ENCODE measurements around the gene CSGALNACT2.
"Not testable (repeated sequence)": the region's sequence is repeated elsewhere in the genome, so short reads cannot be mapped to it uniquely, and the experiment has no call there.

The CSGALNACT2 gene

DNA sequence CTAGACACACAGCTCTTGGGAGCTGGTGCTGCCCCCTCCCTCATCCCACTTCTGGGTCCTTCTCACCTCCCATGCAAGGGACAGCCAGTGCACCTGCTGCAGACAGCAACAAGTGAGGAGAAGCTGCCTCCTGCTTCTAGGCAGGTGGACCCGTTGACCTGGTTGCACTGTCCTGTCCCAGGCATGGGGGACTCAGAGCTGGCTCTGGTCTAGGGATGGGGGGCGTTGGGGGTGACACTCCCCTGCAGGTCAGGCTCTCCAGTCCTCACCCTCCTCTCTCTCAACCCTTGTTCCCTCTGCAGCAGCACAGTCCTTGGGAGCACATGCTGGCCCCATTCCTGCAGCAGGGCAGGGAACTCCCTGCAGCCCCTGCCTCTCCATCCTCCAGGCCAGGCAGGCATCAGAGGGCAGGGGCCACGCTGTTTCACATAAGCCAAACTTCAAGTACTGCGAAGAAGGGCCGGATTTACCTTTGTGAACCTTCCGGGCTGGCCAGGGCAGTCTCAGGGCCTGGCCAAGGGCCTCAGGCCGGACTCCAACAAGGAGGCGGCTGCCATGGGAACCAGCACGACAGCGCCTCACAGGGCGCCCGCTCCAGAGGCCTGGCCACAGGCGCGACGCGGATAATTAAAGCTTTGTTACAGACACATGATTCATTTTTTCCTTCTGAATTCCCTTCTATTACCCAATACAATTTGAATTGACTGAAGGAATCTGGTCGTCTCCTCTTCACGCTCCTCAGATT, 80.1 kb downstream of the CSGALNACT2 start:
- DNase-seq = no peak

DNA sequence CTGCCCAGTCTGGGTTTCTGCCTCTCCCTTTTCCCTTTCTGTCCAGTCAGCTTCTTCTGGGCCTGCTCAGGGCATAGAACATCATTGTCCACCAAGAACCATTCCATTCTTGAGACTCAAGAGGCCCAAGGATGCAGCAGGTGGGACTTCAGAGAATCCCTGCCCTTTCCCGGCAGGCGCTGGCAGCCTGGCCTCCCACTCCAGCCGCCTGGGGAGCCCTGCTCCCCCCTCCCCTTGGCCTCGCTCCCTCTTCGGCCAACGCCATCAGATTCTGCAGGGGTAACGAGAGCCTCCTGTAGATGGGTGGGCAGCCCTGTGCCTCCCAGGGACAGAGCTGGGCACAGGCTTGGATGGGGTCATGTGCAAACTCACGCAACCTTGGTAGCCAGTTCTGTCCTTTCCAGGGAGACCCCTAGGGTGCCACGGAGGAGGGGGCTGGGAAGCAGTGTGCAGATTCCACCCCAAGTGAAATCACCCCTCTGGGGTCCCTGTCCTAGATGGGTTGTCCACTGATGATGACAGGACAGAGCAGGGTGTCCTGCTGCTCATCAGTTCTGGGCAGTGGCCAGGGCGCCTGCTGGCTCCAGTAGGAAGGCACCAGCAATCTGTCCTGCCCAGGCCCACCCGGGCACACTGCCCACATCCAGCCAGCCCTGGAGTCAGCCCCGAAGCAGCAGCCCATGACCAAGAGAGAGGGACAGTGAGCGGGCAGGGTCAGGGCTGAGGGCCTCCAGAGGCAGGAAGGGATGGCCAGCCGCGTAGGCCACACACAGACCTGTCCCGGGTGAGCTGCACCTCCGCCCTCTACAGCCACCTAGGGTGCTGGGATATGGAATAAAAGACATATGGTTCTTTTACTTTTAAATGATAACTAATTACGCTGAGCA, 80.9 kb downstream of the CSGALNACT2 start:
- DNase-seq = no peak

GRCh38 chr10:43219848-43220247, 81.6 kb downstream of the CSGALNACT2 start:
- no peak for DNase-seq

DNA sequence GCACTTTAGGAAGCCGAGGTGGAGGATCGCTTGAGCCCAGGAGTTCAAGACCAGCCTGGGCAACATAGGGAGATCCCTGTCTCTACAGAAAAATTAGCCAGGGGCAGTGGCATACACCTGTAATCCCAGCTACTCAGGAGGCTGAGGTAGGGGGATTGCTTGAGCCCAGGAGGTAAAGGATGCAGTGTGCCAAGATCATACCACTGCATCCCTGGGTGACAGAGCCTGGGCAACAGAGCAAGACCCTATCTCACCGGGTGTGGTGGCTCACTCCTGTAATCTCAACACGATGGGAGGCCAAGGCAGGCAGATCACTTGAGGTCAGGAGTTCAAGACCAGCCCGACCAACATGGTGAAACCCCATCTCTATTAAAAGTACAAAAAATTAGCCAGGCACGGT, 82.0 kb downstream of the CSGALNACT2 start:
- not testable (repeated sequence) for DNase-seq

DNA sequence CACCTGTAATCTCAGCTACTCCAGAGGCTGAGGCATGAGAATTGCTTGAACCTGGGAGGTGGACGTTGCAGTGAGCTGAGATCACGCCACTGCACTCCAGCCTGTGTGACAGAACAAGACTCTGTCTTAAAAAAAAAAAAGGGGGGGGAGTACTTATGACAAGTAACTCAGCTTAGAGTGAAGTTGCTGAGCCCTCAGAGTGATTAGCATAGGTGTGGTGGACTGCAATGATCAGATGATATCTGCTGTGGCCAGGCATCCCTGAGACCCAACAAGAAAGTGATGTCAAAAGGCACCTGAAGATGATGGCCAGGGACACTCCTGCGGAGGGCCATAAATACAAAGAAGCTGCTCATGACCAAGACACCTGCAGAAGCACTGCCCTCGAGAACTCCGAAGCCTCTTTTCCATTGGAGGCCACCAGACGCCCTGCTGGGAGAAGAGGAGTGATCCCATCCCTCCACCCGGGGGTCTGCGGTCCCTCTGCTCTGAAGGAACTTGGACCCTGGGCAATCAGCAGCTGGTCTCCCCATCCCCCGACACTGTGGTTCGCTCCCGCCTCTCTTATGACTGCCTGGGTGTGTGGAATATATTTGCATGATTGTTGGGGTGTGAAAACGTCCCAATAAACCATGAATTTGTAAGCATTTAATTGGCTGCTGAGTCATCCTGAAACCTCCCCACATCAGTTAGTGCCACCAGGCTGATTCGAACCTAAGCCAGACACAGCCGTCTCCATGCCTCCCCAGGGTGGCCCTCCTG, 82.6 kb downstream of the CSGALNACT2 start:
- no peak for DNase-seq

DNA sequence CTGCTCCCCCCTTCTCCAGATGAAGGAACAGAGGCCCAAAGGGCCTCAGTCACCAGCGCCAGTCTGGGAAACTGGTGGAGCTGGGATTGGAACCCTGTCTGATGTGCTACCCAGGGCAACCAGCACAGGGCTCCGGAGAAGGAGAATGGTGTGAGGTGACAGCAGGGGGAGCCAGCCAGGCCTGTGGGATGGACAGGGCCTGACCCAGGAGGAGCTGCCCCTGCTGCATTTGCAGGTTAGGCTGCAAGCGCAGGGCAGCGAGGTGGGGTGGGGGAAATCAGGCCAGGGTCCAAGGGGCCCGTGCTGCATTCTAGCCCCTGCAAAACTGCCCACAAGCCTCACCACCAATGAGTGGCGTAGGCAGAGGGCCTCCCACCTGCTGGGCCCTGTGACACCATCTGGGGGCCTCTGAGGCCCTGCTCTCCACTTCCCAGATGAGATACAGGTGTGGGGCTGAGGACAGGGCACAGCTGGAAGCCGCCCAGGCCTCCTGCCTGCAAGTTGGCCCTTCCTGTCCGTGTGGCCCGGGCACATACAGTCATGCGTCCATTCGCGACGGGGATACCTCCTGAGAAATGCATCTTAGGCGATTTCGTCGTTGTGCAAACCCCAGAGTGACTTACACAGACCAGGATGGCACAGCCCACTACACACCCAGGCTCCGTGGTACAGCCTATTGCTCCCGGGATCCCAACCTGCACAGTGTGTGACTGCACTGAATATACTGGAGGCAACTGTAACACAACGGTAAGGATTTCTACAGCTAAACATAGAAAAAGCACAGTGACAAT, 83.4 kb downstream of the CSGALNACT2 start:
- peak; percentile 24 for DNase-seq

- DNase-seq = no peak
Observed at GRCh38 chr10:43222210-43222720, 84.0 kb downstream of the CSGALNACT2 start.

DNA sequence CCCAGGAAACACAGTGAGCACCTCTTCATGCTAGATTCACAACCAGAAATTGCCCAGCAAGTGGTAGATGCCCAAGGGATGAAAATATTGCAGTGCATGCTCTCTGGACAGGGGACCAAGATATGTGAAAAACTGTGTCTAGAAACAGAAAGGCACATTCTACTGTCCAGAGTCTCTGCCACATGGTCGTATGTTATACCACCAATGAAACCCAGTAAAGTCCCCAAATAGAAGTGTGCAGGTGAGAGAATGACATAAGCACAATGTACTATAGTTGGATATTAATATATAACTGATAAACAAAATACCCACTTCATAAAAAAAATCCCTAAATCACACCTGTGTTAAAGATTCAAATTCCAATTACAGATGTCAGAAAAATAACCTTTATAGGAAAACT, 84.8 kb downstream of the CSGALNACT2 start:
- no peak for DNase-seq

GRCh38 chr10:43224321-43224720, 86.1 kb downstream of the CSGALNACT2 start:
- DNase-seq = no peak

GRCh38 chr10:43225004-43225786, 87.0 kb downstream of the CSGALNACT2 start:
- peak; percentile 14 for DNase-seq

- DNase-seq = peak; percentile 61
Observed at GRCh38 chr10:43225787-43226153, 87.5 kb downstream of the CSGALNACT2 start.

GRCh38 chr10:43226441-43226840, 88.2 kb downstream of the CSGALNACT2 start:
- DNase-seq = peak; percentile 19

DNA sequence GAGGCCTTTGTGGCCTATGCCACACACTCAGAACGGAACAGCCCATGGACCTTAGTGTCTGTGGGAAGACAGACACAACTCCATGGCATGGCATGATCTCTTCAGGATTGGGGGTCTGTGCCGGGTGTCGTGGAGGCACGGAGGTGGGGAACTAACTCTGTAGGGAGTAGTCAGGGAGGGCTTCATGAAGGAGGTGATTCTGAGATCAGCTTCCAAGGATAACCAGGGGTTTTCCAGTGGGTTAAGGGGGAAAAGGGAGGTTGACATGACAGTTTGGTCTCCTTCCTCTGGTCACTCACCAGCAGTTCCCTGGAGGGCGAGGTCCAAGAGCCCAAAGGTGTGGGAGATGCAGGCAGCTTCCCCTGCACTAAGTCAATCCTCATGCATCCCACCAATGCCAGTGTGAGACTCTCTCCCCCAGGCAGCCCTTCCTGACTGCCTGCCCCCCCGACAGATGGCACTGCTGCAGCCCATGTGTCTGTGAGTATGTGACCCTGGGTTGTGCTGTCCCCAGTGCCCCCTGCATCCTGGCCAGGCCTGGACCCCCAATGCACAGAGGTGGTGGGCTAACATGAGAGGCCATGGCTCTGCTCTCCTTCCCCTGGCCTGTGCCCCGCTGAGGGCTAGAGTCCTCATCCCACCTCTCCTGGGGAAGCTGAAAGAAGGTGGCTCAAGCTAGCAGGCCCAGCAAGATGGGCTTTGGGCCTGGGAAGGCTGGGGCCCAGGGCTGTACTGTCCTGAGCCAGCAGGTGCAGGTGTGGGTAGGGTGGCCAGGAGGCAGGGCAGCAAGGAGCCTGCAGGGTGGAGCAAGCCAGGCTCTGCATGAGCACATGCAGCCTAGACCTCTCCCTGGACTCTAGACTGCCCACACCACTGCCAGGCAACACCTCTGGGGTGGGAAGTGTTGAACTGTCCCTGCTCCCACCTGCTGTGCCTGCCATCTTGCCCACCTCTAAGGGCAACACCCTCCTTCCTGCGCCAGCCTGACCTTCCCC, 88.9 kb downstream of the CSGALNACT2 start:
- peak; percentile 20 for DNase-seq

DNA sequence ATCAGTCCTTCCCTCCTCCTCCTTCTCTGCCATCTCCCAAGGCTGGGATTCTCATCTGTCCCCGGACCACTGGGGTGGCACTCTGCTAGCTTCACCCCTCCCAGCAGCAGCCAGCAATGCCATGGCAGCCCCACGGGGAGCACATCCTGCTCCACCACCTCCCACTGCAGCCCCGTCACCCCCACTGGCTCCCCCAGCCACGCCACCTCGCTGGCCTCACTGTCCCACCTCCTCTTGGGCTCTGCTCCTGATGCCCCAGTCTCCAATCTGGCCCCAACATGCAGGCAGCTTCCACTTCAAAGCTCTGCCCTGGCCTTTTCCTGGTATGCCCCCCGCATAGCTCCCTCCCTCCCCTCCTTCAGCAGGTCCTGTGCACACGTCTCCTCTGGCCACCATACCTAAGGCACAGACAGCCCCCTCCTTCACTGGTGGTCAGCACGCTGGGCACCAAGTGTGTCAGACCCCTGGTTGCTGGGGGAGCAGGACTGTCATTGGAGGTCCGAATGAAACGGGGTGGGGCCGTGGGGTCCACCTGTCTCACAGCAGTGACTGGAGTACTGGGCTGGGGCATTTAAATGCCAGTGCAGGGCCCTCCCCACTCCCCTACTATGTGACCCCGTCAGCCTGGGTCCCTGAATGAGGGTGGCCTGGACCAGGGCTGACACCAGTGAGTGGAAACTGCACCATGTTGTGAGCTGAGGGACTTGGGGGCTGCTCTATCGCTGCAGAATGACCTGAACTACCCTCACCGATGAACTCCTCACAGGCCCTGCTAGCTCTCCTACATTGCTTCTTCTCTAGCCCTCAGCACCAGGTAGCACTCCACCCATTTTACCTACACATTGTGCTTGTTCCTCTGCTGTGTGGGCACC, 89.9 kb downstream of the CSGALNACT2 start:
- DNase-seq = peak; percentile 24

GRCh38 chr10:43228783-43229207, 90.5 kb downstream of the CSGALNACT2 start:
- peak; percentile 33 for DNase-seq

DNA sequence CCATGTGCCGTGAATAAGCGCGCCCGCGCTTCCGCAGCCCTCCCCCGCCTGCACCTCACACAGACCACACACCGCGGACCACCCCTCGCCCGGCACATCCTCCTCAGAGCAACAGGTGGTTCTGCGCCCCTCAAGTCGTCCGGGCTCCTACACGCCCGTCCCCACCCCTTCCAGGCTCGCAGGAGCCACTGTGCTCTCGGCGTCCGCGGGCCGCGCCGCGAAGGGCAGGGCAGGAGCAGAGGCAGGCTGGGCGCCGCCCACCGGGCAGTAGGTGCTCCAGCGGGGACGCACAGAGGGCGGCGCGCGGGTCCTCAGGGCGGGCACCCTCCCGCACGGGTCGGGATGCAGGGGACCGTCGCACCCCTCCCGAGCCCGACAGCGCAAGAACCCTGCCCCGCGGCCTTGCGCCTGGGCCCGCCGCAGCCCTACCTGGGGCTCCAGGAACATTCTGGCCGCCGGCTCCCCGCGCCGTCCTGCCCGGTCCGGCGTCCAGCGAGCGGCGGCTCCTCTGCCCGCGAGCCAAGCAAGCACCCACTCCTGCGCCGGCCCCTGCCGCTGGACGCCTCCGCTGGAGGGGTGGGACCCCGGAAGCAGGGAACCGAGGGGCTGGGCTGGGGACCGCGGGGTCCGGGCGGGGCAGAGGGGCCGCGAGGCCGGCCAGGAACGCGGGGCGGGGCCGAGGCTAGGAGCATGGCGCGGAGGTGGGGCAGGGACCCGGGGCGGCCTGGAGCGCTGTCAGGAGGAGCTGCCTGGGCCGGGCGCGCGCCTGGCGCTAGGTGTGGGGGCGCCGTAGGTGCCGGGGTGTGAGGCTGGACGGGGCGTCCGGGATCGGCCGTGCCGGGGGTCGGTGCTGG, 91.2 kb downstream of the CSGALNACT2 start:
- DNase-seq = peak; percentile 54

GRCh38 chr10:43230101-43230908, 92.1 kb downstream of the CSGALNACT2 start:
- DNase-seq = peak; percentile 23

All from stimulated activated CD8-positive, alpha-beta memory T cell treated with anti-CD3 and anti-CD28 coated beads, Interleukin-4, amount 100 ng/mL, for 48 hours (primary cell).